Effector memory CD4-positive, alpha-beta T cell (primary cell): ENCODE measurements around the gene RBM12.

ENCODE experiments used
- DNase-seq, 3 donors: peaks; one replicate each; pipeline ENCODE4 v3.0.0-alpha.2; 2020
- H3K27ac ChIP-seq: 2 replicates; pipeline ENCODE4 v1.7.0; 2013; ENCODE audit warnings: mild to moderate bottlenecking, low read length, moderate library complexity; ENCODE audit not compliant: insufficient read depth, poor library complexity, severe bottlenecking
- H3K27me3 ChIP-seq: replicated peaks from 2 replicates; pipeline ENCODE4 v1.7.0; 2013; ENCODE audit warnings: mild to moderate bottlenecking, low read length; ENCODE audit not compliant: insufficient read depth, control insufficient read depth, poor library complexity, severe bottlenecking
- H3K36me3 ChIP-seq: 2 replicates; pipeline ENCODE4 v1.7.0; 2013; ENCODE audit warnings: mild to moderate bottlenecking, low read length, moderate library complexity; ENCODE audit not compliant: control insufficient read depth, insufficient read depth
- H3K4me1 ChIP-seq: 2 replicates; pipeline ENCODE4 v1.7.0; 2013; ENCODE audit warnings: low read length, mild to moderate bottlenecking; ENCODE audit not compliant: control insufficient read depth, insufficient read depth, poor library complexity, severe bottlenecking
- H3K4me3 ChIP-seq: 2 replicates; pipeline ENCODE4 v1.7.0; 2013; ENCODE audit warnings: low read length, low read depth, mild to moderate bottlenecking; ENCODE audit not compliant: insufficient read depth, poor library complexity, severe bottlenecking
- H3K9me3 ChIP-seq: 2 replicates; pipeline ENCODE4 v1.7.0; 2013; ENCODE audit warnings: mild to moderate bottlenecking, low read length, moderate library complexity; ENCODE audit not compliant: control insufficient read depth

The RBM12 gene

DNA sequence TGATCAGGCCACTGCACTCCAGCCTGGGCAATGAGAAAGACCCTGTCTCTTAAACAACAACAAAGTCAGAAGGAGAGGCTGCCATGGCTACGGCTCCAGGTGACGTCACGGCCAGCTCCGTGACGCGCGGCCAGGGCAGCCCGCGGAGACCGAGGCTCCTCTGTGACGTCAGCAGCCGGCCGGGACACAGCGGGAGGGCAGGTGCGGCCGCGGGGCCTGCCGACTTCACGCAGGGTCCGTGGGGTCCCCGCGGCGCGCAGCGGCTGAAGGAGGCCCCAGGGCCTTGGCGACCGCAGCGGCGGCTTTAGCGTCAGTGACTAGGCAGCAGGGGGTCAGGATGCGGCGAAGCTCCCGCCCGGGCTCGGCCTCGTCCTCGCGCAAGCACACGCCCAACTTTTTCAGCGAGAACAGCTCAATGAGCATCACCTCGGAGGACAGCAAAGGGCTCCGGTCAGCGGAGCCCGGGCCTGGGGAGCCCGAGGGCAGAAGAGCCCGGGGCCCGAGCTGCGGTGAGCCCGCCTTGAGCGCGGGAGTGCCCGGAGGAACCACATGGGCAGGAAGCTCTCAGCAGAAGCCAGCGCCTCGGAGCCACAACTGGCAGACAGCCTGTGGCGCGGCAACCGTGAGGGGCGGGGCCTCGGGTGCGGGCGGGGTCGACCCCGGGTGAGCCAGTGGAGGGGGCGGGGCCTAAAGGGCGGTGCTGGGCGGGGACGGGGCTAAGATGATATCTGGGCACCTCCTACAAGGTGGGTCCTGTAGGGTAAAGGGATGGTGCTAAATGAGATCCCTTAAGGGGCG is 48.8 kb downstream of the RBM12 start, which contains the start of gene SPAG4:
TSS of gene SPAG4 (plus strand) at position 163 of the 798 bp plus-strand sequence. CDS start at position 338, 175 bp downstream.
- H3K4me1 ChIP-seq = peaks cover 38% of the 10 kb centered on the region
- no peaks in the 10 kb centered on the region for H3K27me3 ChIP-seq
- peak within 1 kb of the TSS; percentile 94 for H3K27ac ChIP-seq
- no peaks in the 10 kb centered on the region for H3K36me3 ChIP-seq
- no peaks in the 10 kb centered on the region for H3K9me3 ChIP-seq
- H3K4me3 ChIP-seq = peak within 1 kb of the TSS; percentile 52
- DNase-seq = peak; percentile 100

DNA sequence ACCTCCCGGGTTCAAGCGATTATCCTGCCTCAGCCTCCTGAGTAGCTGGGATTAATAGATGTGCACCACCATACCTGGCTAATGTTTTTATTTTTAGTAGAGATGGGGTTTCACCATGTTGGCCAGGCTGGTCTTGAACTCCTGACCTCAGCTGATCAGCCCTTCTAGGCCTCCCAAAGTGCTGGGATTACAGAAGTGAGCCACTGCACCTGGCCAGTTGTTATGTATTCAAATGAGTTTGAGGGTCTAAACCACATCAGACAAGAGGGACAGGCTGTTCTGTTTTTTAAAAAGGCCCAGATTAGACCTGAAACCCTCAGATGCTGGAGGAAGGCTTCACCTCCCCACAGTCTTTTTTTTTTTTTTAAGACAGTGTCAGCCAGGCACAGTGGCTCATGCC is 53.2 kb downstream of the RBM12 start:
- Histone ChIP-seq H3K27me3 (no peaks in the 10 kb centered on the region), H3K27ac (no peak overlapping the region), H3K36me3 (no peaks in the 10 kb centered on the region), H3K9me3 (no peaks in the 10 kb centered on the region), H3K4me3 (no peak overlapping the region), H3K4me1 (peaks cover 7% of the 10 kb centered on the region)
- DNase-seq = no peak

DNA sequence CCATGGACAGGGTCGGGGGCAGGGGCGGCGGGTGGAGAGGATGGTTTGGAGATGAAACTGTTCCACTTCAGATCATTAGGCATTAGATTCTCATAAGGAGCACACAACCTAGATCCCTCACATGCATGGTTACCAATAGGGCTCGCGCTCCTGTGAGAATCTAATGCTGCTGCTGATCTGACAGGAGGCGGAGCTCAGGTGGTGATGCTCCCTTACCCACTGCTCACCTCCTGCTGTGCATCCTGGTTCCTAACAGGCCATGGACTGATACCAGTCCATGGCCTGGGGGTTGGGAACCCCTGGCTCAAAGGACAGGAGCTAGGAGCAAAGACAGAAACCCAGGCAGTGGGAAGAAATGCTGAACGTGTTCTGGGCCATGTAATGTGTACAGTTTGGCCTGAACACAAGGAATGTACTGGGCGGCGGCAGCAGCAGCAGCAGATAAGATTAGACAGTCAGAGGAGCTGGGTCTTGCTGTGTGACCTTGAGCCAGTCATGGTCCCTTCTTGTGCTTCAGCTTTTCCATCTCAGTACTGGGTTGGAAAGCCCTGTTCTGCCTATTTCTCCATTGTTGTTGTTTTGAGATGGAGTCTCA is 53.8 kb downstream of the RBM12 start:
- no peaks in the 10 kb centered on the region for H3K27me3 ChIP-seq
- no peaks in the 10 kb centered on the region for H3K9me3 ChIP-seq
- peaks cover 6% of the 10 kb centered on the region for H3K4me1 ChIP-seq
- H3K4me3 ChIP-seq = no peak overlapping the region
- DNase-seq = no peak
- no peaks in the 10 kb centered on the region for H3K36me3 ChIP-seq
- H3K27ac ChIP-seq = no peak overlapping the region

DNA sequence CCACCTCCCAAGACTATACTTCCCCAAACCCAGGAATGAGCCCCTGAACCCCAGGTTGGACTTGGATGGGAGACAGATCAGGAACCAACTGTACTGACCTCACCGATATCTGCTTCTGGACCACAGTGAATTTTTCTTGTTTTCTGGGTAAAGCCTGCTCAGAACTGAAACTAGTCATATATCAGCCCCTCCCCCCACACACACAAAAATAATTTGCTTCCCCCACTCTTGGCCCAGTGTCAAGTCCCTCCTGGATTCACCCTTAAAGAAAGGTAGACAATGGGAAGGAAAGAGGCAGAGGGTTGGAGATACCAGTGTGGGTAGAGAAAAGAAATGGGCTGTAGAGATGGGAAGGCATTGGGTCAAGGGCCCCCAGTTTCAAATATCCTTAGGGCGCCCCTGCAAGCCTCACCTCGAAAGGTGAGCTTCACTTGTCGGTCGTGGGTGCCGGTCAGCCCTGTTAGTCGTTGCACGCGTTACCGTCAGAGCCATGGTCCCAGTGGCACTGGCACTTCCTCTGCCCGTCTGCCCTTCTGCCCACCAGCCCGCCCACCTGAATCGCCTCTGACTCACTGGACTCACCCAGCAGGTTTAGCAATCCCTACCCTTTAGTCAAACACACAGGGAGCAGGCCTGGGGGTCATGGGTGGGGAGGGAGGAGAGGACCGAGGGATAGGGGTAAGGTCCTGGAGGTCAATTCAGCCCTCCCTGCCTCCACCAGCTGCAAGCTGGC is 57.5 kb downstream of the RBM12 start:
- Histone ChIP-seq H3K27ac (no peak overlapping the region), H3K9me3 (no peaks in the 10 kb centered on the region)
- DNase-seq = no peak

DNA sequence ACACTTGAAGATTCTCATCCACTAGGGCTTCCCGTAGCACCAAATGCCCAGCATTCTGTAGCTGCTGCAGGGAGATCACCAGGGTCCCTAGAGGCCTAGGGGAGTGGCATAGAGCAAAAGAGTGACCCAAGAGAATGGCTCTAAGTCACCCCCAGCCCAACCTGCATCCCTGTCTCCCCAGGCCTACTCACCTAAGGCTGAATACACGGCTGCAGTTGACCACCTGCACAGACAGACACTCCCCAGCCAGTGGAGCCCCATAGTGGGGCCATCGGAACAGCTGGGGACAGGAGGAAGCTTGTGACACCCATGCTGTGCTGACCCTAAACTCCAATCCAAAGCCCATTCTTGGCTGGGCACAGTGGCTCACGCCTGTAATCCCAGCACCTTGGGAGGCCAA is 58.6 kb downstream of the RBM12 start:
- Histone ChIP-seq H3K9me3 (no peaks in the 10 kb centered on the region), H3K36me3 (no peaks in the 10 kb centered on the region), H3K27ac (no peak overlapping the region), H3K27me3 (no peaks in the 10 kb centered on the region), H3K4me3 (no peak overlapping the region), H3K4me1 (peaks cover 7% of the 10 kb centered on the region)
- DNase-seq = no peak

More for the DNA sequence above, 57.5 kb downstream of the RBM12 start:
- Histone ChIP-seq H3K4me1 (peaks cover under 1% of the 10 kb centered on the region), H3K27me3 (no peaks in the 10 kb centered on the region), H3K4me3 (no peak overlapping the region), H3K36me3 (no peaks in the 10 kb centered on the region)

DNA sequence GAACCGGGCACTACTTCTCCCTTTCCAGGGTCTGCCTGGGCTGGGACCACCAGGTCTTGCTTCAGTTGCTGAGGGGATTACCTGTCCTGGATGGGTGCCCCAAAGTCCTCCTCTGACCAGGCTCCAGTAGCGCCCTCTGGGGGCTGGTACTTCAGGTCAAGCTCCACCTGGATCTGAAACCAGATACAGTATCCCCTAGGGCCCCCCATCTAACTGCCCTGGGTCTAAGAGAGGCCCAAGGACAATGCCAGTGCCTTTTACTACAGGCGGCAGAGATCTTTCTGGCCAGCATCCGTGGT is 60.3 kb downstream of the RBM12 start:
- peaks cover 12% of the 10 kb centered on the region for H3K4me1 ChIP-seq
- H3K27ac ChIP-seq = no peak overlapping the region
- H3K9me3 ChIP-seq = no peaks in the 10 kb centered on the region
- no peak overlapping the region for H3K4me3 ChIP-seq
- DNase-seq = no peak
- H3K27me3 ChIP-seq = peaks cover 4% of the 10 kb centered on the region
- H3K36me3 ChIP-seq = no peaks in the 10 kb centered on the region

DNA sequence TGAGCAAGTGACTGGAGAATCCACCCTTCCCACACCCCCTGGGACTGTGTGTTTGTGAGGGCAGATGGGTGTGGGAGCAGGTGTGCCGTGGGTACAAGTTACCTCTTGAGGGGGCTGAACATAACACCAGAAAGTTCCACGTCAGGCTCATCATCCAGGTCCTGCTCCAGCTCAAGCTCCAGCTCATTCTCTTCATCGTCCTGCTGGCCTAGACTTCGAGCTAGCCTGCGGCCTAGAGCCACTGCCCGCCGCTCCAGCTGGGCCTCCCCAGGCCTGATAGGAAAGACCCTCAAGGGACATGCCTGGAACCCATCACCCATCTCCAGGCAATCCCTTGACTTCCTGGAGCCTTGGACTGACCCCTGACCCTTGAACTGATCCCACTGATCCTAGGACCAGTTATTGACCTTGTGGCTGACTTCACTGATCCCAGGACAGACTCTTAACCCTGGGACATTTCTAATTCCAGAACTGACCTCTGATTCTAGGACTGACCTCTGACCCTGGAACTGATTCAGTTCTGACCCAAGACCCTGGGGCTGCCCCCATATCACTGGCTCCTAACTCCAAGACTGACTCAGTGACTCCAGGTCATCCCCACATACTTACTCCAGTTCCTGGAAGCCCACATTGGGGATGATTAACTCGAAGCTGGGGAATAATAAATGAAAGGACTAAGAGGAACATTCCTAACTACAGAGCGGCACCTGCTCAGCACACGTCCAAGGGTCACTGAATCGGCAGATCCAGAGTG is 60.8 kb downstream of the RBM12 start:
- Histone ChIP-seq H3K4me3 (no peak overlapping the region), H3K27ac (no peak overlapping the region), H3K36me3 (no peaks in the 10 kb centered on the region), H3K27me3 (peaks cover 4% of the 10 kb centered on the region), H3K9me3 (no peaks in the 10 kb centered on the region), H3K4me1 (peaks cover 12% of the 10 kb centered on the region)
- no peak for DNase-seq

DNA sequence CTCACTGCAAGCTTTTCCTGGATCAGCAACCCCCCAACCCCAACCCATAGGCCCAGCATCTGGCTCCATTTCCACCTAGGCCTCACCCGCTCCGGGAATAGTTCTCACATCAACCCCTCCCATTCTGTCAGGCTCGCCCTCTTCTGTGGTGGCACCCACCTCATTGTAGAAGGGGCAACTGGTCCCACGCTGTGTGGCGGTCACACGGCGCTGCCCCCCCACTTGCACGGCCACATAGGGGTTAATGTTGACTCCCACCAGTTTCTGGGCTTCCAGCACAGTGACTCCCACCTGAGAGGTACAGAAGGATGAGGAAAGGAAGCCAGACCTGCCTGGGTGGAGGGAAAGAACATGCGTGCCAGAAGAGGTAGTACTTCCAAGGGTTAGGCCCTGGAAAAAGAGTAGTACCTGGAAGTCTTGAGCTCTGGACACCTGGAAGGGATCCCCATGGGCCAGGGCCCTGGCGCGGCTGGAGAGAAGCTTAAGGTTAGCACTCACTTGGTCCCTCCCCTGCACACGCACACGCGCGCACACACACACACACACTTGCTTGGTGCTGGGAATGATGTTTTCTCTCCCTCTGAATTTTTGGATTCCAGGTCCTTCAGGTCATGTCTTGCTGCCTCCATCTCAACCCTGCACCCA is 61.7 kb downstream of the RBM12 start:
- Histone ChIP-seq H3K4me1 (peaks cover 12% of the 10 kb centered on the region), H3K27me3 (peaks cover 4% of the 10 kb centered on the region), H3K36me3 (no peaks in the 10 kb centered on the region), H3K27ac (no peak overlapping the region), H3K4me3 (no peak overlapping the region), H3K9me3 (no peaks in the 10 kb centered on the region)
- no peak for DNase-seq

DNA sequence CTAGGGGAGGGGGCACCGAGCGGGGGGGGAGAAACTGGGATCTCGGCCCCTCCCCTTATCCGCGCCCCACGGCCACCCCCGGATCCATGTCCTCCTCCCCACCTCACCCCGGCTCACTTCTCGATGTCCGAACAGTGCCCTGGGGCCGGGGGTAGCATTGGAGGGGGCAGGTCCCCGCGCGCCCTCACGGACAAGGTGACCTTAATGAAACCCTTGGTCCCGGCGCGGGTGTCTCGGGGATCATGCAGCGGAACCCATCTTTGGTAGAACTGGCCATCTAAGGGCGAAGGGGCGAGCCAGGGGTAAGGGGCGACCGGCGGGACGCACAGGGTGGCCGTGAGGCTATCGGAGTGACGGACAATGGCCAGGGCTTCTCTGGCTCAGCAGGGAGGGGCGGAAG is 62.7 kb downstream of the RBM12 start:
- Histone ChIP-seq H3K36me3 (no peaks in the 10 kb centered on the region), H3K4me3 (peak overlapping the region; percentile 66), H3K9me3 (no peaks in the 10 kb centered on the region), H3K27me3 (peaks cover 4% of the 10 kb centered on the region), H3K4me1 (peaks cover 12% of the 10 kb centered on the region), H3K27ac (peak overlapping the region; percentile 18)
- no peak for DNase-seq
